ENCODE data around the gene OR1E1.
"Not testable (repeated sequence)": the region's sequence is repeated elsewhere in the genome, so short reads cannot be mapped to it uniquely, and the experiment has no call there.

OR1E1 gene

DNA sequence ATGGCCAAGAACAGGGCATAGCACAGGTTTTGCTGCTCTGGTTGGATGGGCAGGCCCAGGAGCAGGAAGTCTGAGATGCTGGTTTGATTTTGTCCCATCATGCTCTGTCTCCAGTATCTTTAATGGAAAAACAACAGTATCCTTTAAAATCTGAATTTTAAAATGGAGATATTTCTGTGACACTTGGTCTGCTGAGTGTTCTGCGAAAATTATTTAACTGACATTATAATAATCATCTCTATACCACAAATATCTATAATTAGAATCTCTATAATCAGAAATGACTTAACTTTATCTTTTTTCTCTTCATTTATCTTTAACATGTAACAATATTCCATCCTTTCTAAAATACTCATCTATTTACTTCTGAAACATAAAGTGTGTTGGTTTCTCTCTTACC is at the start of gene OR1E1:
TSS of gene OR1E1 (minus strand) at position 101 of the 400 bp plus-strand sequence. CDS start at position 101, 0 bp downstream.
- in situ Hi-C loops (cut with HindIII; ENCODE audit: low sequenced_read_pairs), result no loop called here

DNA sequence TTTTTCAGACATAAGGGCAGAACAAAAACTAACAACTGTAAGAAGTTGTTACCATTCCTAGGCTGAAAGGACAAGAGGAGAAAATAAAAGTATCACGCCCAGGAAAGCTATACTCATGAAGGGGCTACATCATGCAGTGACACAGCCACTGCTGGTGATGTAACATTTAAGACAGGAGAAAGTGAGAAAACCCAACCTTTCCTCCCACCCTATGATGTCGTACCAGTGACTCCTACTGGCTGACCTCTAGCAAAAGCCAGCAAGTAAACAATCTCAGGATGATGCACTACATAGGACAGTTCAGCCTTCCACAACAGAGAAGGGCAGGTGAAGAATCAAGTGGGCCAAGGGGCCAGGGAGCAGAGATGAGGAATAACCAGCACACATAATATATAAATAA is 49.4 kb upstream of the OR1E1 start:
- in situ Hi-C loops (cut with HindIII; ENCODE audit: low sequenced_read_pairs), result no loop called here

DNA sequence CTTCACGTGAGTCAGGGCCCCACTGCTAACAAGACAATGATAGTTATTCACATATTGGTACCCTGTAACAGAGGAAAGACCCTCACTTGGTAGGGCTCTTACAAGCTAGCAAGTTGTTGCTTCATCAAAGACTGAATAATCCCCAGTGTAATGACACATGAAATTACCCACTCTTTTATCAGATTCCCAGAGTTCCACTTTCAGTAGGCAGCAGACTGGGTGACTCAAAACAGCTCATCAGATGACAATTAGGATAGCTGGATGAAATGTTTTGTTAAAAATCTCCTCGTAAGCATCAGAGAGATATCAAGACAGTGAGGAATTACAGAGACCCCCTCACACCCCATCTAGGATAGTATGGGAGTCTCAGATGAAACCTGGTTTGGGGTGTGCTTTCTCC is 42.2 kb upstream of the OR1E1 start:
- in situ Hi-C loops (cut with HindIII; ENCODE audit: low sequenced_read_pairs), result no loop called here

DNA sequence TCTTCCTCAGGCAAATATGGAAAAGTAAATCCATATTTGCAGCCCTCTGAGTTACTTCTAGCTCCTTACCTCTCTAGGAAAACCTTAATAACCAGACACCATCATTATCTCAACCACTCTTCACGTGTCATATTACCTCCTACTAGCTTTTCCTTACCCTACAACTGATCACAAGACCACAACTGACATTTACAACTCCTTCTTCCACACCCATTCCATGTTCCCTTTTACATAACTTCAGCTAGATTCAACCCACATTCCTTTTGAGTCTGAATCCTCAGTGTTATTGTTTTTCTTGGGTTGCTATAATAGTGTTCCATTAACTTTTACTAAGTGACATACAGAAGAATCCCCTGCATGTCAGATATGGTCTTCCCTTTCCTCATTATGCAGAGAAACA is 40.2 kb upstream of the OR1E1 start:
- in situ Hi-C loops (cut with HindIII; ENCODE audit: low sequenced_read_pairs), result no loop called here

DNA sequence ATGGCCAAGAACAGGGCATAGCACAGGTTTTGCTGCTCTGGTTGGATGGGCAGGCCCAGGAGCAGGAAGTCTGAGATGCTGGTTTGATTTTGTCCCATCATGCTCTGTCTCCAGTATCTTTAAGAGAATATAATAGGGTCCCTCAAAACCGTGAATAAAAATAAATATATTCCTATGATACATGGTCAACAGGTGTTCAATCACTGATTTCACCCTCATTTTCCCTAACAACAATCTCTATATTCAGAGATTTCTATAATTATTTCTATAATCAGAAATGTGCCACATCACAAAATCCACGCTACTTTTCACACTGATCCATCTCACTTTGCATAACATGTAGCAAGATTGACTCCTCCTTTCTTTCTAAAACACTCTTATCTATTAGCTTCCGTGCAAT is 35.5 kb upstream of the OR1E1 start, which contains the start of gene OR1E2:
TSS of gene OR1E2 (minus strand) at position 101 of the 400 bp plus-strand sequence. CDS start at position 101, 0 bp downstream.
- in situ Hi-C loops (cut with HindIII; ENCODE audit: low sequenced_read_pairs), result no loop called here

DNA sequence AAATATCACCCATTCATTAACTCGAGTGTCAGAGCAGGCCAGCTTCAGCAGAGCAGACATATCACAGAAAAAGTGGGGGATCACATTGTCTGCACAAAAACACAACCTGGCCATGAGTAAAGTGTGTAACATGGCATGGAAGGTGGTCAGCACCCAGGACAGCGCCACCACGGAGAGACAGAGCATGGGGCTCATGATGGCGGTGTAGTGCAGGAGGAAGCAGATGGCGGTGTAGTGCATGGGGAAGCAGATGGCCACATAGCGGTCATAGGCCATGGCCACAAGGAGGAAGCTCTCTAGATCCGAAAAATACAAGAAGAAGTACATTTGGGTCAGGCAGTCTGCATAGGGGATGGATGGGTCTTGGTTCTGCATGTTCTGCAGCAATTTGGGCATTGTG is 35.0 kb upstream of the OR1E1 start:
- in situ Hi-C loops (cut with HindIII; ENCODE audit: low sequenced_read_pairs), result not testable (repeated sequence)

DNA sequence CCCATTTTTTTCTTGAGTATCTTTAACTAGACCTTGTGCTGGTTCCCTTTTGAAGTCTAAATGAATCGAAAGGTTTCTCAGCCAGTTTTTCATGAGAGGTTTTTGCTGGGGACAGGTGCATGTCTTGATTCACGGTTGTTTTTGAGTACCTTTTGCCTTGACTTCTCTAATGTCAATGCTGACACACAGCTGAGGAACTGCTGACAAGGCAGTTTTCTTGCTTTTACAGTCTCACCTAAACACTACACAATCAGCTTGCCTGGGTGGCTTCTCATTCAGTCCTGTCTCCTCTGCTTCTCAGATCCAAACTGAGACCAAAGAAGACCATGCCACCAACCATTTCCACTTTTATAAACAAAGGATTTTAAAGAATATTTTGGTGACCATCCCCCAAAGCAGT is 20.0 kb upstream of the OR1E1 start:
- in situ Hi-C loops (cut with HindIII; ENCODE audit: low sequenced_read_pairs), result no loop called here

GRCh38 chr17:3415610-3416009 is 17.4 kb upstream of the OR1E1 start:
- in situ Hi-C loops (cut with HindIII; ENCODE audit: low sequenced_read_pairs), result no loop called here

- in situ Hi-C loops (cut with HindIII; ENCODE audit: low sequenced_read_pairs), result not testable (repeated sequence)
Observed at GRCh38 chr17:3412216-3412615, 14.0 kb upstream of the OR1E1 start.

DNA sequence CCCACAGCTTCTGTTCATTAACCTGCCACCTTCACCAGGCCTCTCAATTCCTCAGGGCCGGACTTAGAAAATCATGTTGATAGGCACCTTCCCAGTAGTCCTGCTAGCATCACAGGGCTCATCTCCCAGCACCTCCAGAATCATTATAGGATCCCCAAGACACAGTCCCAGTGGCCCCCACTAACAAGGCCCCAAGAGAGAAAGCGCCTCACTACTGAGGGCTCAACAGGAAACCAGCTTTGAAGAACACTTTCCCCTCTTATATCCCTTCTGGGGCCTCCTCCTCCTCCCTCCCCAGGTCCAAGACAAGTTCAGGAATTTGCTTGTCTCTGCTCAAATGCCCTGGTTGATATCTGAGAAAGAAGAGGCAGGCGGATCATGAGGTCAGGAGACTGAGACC is 12.9 kb upstream of the OR1E1 start, which contains the start of gene OR3A3:
TSS of gene OR3A3 (plus strand) at position 301 of the 400 bp plus-strand sequence.
- in situ Hi-C loops (cut with HindIII; ENCODE audit: low sequenced_read_pairs), result no loop called here

DNA sequence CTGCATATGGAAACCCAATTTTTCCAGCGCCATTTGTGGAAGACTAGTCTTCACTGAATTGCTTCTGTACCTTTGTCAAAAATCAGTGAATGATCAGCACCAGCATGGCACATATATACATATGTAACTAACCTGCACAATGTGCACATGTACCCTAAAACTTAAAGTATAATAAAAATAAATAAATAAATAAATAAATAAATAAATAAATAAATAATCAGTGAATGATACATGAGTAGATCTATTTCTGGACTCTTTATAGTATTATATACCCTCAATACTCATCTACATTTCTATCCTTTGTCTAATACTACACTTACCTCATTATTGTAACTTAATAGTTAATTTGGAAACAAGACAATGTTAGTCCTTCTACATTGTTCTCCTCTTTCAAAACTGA is 5.6 kb upstream of the OR1E1 start:
- in situ Hi-C loops (cut with HindIII; ENCODE audit: low sequenced_read_pairs), result not testable (repeated sequence)

DNA sequence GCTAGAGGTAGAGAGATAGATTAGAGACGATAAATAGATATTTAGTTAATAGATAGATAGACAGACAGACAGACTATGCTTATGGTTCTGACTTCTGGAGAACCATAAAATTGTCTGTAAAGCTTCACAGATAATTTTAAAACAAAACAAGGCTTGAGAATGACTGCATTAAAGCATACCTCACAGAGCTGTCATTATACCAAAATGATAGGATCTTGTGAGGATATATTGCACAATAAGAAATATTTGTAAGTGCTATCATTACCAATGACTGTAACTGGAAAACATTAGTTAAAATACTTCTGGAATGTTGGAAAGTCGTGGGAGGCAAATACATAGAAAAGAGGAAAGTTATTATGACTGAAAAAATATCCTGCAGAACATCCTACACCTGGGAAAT is 3.6 kb upstream of the OR1E1 start:
- in situ Hi-C loops (cut with HindIII; ENCODE audit: low sequenced_read_pairs), result no loop called here

GRCh38 chr17:3400055-3400454 is 1.8 kb upstream of the OR1E1 start:
- in situ Hi-C loops (cut with HindIII; ENCODE audit: low sequenced_read_pairs), result no loop called here

DNA sequence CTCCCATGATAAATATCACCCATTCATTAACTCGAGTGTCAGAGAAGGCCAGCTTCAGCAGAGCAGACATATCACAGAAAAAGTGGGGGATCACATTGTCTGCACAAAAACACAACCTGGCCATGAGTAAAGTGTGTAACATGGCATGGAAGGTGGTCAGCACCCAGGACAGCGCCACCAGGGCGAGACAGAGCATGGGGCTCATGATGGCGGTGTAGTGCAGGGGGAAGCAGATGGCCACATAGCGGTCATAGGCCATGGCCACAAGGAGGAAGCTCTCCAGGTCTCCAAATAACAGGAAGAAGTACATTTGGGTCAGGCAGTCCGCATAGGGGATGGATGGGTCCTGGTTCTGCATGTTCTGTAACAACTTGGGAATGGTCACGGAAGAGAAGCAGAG is 409 bp downstream of the OR1E1 start:
- in situ Hi-C loops (cut with HindIII; ENCODE audit: low sequenced_read_pairs), result not testable (repeated sequence)

- in situ Hi-C loops (cut with HindIII; ENCODE audit: low sequenced_read_pairs), result no loop called here
Observed at GRCh38 chr17:3389791-3390190, 8.4 kb downstream of the OR1E1 start.

DNA sequence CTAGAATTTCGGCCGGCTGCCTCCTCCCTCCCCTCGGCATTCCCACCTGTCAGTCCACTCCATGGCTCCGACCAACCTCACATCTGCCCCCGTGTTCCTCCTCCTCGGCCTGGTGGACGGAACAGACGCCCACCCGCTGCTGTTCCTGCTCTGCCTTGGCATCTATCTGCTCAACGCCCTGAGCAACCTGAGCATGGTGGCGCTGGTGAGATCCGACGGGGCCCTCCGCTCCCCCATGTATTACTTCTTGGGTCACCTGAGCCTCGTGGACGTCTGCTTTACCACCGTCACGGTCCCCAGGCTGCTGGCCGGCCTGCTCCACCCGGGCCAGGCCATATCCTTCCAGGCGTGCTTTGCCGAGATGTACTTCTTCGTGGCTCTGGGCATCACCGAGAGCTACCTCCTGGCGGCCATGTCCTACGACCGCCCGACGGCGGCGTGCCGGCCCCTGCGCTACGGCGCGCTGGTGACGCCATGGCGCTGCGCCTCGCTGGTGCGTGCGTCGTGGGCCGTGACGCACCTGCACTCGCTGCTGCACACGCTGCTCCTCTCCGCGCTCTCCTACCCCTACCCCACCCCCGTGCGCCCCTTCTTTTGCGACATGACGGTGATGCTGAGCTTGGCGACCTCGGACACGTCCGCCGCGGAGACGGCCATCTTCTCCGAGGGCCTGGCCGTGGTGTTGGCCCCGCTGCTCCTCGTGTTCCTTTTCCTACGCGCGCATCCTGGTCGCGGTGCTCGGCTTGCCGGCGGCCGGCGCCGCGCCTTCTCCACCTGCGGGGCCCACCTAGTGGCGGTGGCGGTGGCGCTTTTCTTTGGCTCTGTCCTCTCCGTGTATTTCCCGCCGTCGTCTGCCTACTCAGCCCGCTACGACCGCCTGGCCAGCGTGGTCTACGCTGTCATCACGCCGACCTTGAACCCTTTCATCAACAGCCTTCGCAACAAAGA is 12.1 kb downstream of the OR1E1 start, which contains the start of gene OR3A2:
TSS of gene OR3A2 (minus strand) at position 440 of the 948 bp plus-strand sequence.
- in situ Hi-C loops (cut with HindIII; ENCODE audit: low sequenced_read_pairs), result no loop called here

DNA sequence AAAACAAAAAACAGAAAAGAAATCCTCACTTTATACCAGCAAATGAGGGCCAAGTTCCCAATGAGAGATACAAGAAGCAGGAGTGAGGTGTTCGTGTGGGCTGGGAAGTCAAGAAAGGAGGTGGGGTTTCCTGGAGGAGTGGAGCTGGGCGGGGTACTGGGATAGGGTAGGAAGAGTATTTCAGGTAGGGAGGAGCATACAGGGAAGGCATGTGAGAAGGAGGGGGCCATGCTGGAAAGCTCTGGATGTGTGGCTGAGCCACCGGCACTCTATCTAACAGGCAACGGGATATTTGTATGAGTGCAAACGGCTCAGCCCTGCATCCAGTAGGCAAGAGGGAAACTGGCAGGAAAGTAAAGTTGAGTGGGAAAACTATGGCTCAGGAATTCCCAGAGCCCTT is 16.3 kb downstream of the OR1E1 start:
- in situ Hi-C loops (cut with HindIII; ENCODE audit: low sequenced_read_pairs), result no loop called here

DNA sequence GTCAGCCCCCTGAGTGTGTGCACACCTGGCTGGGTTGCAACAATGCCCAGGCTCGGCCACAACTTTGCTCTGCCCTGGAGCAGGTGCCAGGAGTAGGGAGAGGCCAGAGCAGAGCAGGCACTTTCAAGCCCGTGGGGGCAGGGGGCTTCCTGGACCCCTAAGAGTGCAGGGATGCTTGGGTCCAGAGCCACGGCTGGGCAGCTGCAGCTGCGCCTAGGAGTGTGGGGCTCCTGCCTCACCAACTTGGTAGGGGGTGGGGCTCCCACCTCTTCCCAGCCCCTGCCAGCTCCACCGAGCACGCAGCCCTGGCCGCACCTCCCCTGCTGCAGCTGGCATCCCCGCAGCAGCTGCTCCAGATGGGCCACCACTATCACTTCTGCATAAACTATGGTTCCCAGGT is 19.9 kb downstream of the OR1E1 start:
- in situ Hi-C loops (cut with HindIII; ENCODE audit: low sequenced_read_pairs), result no loop called here

DNA sequence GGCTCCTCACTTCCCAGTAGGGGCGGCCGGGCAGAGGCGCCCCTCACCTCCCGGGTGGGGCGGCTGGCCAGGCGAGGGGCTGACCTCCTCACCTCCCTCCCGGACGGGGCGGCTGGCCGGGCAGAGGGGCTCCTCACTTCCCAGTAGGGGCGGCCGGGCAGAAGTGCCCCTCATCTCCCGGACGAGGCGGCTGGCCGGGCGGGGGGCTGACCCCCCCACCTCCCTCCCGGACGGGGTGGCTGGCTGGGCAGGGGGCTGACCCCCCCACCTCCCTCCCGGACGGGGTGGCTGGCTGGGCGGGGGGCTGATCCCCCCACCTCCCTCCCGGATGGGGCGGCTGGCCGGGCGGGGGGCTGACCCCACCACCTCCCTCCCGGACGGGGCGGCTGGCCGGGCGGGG is 27.0 kb downstream of the OR1E1 start:
- in situ Hi-C loops (cut with HindIII; ENCODE audit: low sequenced_read_pairs), result not testable (repeated sequence)
